ENCODE measurements around the gene TMEM131.
A peak's percentile ranks its signal among the peaks of the same experiment; 100 is the strongest.

The TMEM131 gene

GRCh38 chr2:97738179-97739019 lies 257.3 kb downstream of the TMEM131 start:
- DNase-seq, result no peak

- no peak for DNase-seq
Measured at GRCh38 chr2:97737421-97738178, 258.1 kb downstream of the TMEM131 start.

GRCh38 chr2:97736608-97737330 lies 259.0 kb downstream of the TMEM131 start:
- no peak for DNase-seq

- DNase-seq, result no peak
Measured at GRCh38 chr2:97736185-97736584, 259.6 kb downstream of the TMEM131 start.

- no peak for DNase-seq
Measured at GRCh38 chr2:97735161-97735561, 260.6 kb downstream of the TMEM131 start.

GRCh38 chr2:97734061-97735051 lies 261.4 kb downstream of the TMEM131 start:
- DNase-seq, result no peak

- no peak for DNase-seq
Measured at GRCh38 chr2:97733341-97734035, 262.3 kb downstream of the TMEM131 start.

GRCh38 chr2:97732436-97733340 lies 263.1 kb downstream of the TMEM131 start:
- DNase-seq, result no peak

- DNase-seq, result no peak
Measured at GRCh38 chr2:97731274-97732020, 264.3 kb downstream of the TMEM131 start.

GRCh38 chr2:97730245-97730644 lies 265.5 kb downstream of the TMEM131 start:
- DNase-seq, result peak; percentile 63

GRCh38 chr2:97728091-97728731 lies 267.5 kb downstream of the TMEM131 start:
- DNase-seq, result no peak

- DNase-seq, result no peak
Measured at GRCh38 chr2:97727296-97727695, 268.5 kb downstream of the TMEM131 start.

- no peak for DNase-seq
Measured at GRCh38 chr2:97726261-97727064, 269.3 kb downstream of the TMEM131 start.

GRCh38 chr2:97724946-97725688 lies 270.6 kb downstream of the TMEM131 start:
- DNase-seq, result no peak

GRCh38 chr2:97724501-97724900 lies 271.2 kb downstream of the TMEM131 start:
- DNase-seq, result no peak

GRCh38 chr2:97724073-97724410 lies 271.7 kb downstream of the TMEM131 start:
- DNase-seq, result no peak

All from fibroblast of skin of back (primary cell).